MM.1S (cell line): ENCODE results near the gene XPO4.
A peak's percentile ranks its signal among the peaks of the same experiment; 100 is the strongest.

Source experiments
- DNase-seq: peaks from one replicate; pipeline ENCODE4 v3.0.0-alpha.2; 2015
- H2AFZ ChIP-seq: fragments of 300-600 bp; sonication (generic); 2 replicates; pipeline ENCODE4 v1.6.0; 2016; ENCODE audit warnings: antibody characterized with exemption, low read length
- H3F3A ChIP-seq: fragments of 300-600 bp; sonication (generic); 2 replicates; pipeline ENCODE4 v1.6.1; 2016; ENCODE audit warnings: mild to moderate bottlenecking, antibody characterized with exemption, low read length, moderate library complexity, mixed read lengths; ENCODE audit not compliant: insufficient read depth
- H3K27ac ChIP-seq: fragments of 300-600 bp; sonication (generic); 2 replicates; pipeline ENCODE4 v1.5.1; 2016; ENCODE audit warnings: mild to moderate bottlenecking, low read length
- H3K27me3 ChIP-seq: fragments of 300-600 bp; sonication (generic); replicated peaks from 2 replicates; pipeline ENCODE4 v1.6.0; 2016; ENCODE audit warnings: low read length; ENCODE audit not compliant: insufficient read depth
- H3K36me3 ChIP-seq: fragments of 300-600 bp; sonication (generic); replicated peaks from 2 replicates; pipeline ENCODE4 v1.6.1; 2016; ENCODE audit warnings: mild to moderate bottlenecking, low read length, mixed read lengths; ENCODE audit not compliant: insufficient read depth
- H3K4me1 ChIP-seq: fragments of 300-600 bp; sonication (generic); 2 replicates; pipeline ENCODE4 v1.6.1; 2016; ENCODE audit warnings: low read length, mixed read lengths
- H3K4me2 ChIP-seq: fragments of 300-600 bp; sonication (generic); 2 replicates; pipeline ENCODE4 v1.6.0; 2016; ENCODE audit warnings: low read depth, low read length
- H3K4me3 ChIP-seq: fragments of 300-600 bp; sonication (generic); 2 replicates; pipeline ENCODE4 v1.5.1; 2016; ENCODE audit warnings: low read length, mixed read lengths
- H3K79me2 ChIP-seq: fragments of 300-600 bp; sonication (generic); 2 replicates; pipeline ENCODE4 v1.6.1; 2016; ENCODE audit warnings: mixed run types, low read length, mixed read lengths
- H3K9ac ChIP-seq: fragments of 300-600 bp; sonication (generic); 2 replicates; pipeline ENCODE4 v1.6.1; 2016; ENCODE audit warnings: low read length, mixed read lengths
- H3K9me2 ChIP-seq: fragments of 300-600 bp; sonication (generic); replicated peaks from 2 replicates; pipeline ENCODE4 v1.6.1; 2016; ENCODE audit warnings: mild to moderate bottlenecking, low read length, mixed read lengths; ENCODE audit not compliant: insufficient read depth
- H3K9me3 ChIP-seq: fragments of 300-600 bp; sonication (generic); replicated peaks from 2 replicates; pipeline ENCODE4 v1.6.1; 2016; ENCODE audit warnings: mild to moderate bottlenecking, low read length, mixed read lengths; ENCODE audit not compliant: insufficient read depth
- H4K20me1 ChIP-seq: fragments of 300-600 bp; sonication (generic); 2 replicates; pipeline ENCODE4 v1.6.1; 2016; ENCODE audit warnings: mild to moderate bottlenecking, low read length, moderate library complexity, mixed read lengths; ENCODE audit not compliant: insufficient read depth
- CTCF ChIP-seq: fragments of 300-600 bp; sonication (generic); IDR thresholded peaks from 2 replicates; pipeline ENCODE4 v1.5.1; 2016; ENCODE audit warnings: antibody characterized with exemption, low read length, mixed read lengths
- EZH2 ChIP-seq: fragments of 300-600 bp; sonication (generic); optimal IDR thresholded peaks from 2 replicates; pipeline ENCODE3; 2017; ENCODE audit warnings: low read depth, mild to moderate bottlenecking, antibody characterized with exemption, low read length, mixed read lengths
- EZH2phosphoT487 ChIP-seq: fragments of 300-600 bp; sonication (generic); IDR thresholded peaks from 2 replicates; pipeline ENCODE4 v1.6.1; 2018; ENCODE audit warnings: antibody characterized with exemption, low read length

The XPO4 gene

GRCh38 chr13:20774746-20775145, 127.8 kb downstream of the XPO4 start:
- no peak overlapping the region for H3K27ac ChIP-seq
- TF ChIP-seq CTCF (no peak), EZH2 (no peak), EZH2phosphoT487 (no peak)
- H3K36me3 ChIP-seq, result no peaks in the 10 kb centered on the region

GRCh38 chr13:20773194-20774080, 129.1 kb downstream of the XPO4 start, which contains the start of gene EEF1AKMT1:
Gene EEF1AKMT1, minus strand, starts transcription at chr13:20773961. Its CDS starts 16,363 bp downstream, at chr13:20757598.
- Histone ChIP-seq H4K20me1 (no peaks in the 10 kb centered on the region), H3F3A (peaks cover 6% of the 10 kb centered on the region; the same call in 1 of the 2 replicates), H3K27me3 (no peaks in the 10 kb centered on the region), H2AFZ (peak within 1 kb of the TSS; percentile 69), H3K4me1 (no peaks in the 10 kb centered on the region), H3K9ac (peak within 1 kb of the TSS; percentile 86), H3K27ac (peak within 1 kb of the TSS; percentile 79), H3K79me2 (no peaks in the 10 kb centered on the region), H3K9me3 (no peaks in the 10 kb centered on the region), H3K9me2 (no peaks in the 10 kb centered on the region), H3K4me3 (peak within 1 kb of the TSS; percentile 69), H3K4me2 (peak within 1 kb of the TSS; percentile 66), H3K36me3 (no peaks in the 10 kb centered on the region)
- DNase-seq, result peak; percentile 81
- no peak for TF ChIP-seq CTCF
- no peak for TF ChIP-seq EZH2
- no peak for TF ChIP-seq EZH2phosphoT487

More at GRCh38 chr13:20774746-20775145, 127.8 kb downstream of the XPO4 start:
- Histone ChIP-seq H3K4me3 (no peak overlapping the region), H3K9me2 (no peaks in the 10 kb centered on the region), H3K27me3 (no peaks in the 10 kb centered on the region), H3K9ac (no peak overlapping the region), H3K4me1 (no peaks in the 10 kb centered on the region), H4K20me1 (no peaks in the 10 kb centered on the region), H3K79me2 (no peaks in the 10 kb centered on the region), H2AFZ (no peak overlapping the region), H3F3A (peaks cover 6% of the 10 kb centered on the region; the same call in 1 of the 2 replicates), H3K4me2 (no peak overlapping the region), H3K9me3 (no peaks in the 10 kb centered on the region)
- no peak for DNase-seq

GRCh38 chr13:20772401-20773131, 130.0 kb downstream of the XPO4 start:
- H3K27me3 ChIP-seq, result no peaks in the 10 kb centered on the region
- H2AFZ ChIP-seq, result peak overlapping the region; percentile 69
- no peaks in the 10 kb centered on the region for H3K36me3 ChIP-seq
- no peaks in the 10 kb centered on the region for H3K9me2 ChIP-seq
- H3K9me3 ChIP-seq, result no peaks in the 10 kb centered on the region
- no peaks in the 10 kb centered on the region for H4K20me1 ChIP-seq
- no peak for DNase-seq
- H3K27ac ChIP-seq, result peak overlapping the region; percentile 79; the same call in 1 of the 2 replicates
- H3K9ac ChIP-seq, result peak overlapping the region; percentile 86
- peak overlapping the region; percentile 66 for H3K4me2 ChIP-seq
- TF ChIP-seq CTCF (no peak), EZH2phosphoT487 (no peak), EZH2 (no peak)
- peaks cover 6% of the 10 kb centered on the region; the same call in 1 of the 2 replicates for H3F3A ChIP-seq
- H3K4me1 ChIP-seq, result no peaks in the 10 kb centered on the region
- peak overlapping the region; percentile 69 for H3K4me3 ChIP-seq
- H3K79me2 ChIP-seq, result no peaks in the 10 kb centered on the region
